H9 (cell line): ENCODE data around the gene SRGAP1. TPM values are rescaled to one million over a fixed set of nuclear protein-coding genes. Genes with fewer than 3 reads are reported as not detected.
A peak's percentile ranks its signal among the peaks of the same experiment; 100 is the strongest.

Source experiments
- DNase-seq: peaks from one replicate; pipeline ENCODE4 v3.0.0-alpha.2; 2017
- H2AFZ ChIP-seq: one replicate; pipeline ENCODE4 v1.6.1; 2013; ENCODE audit warnings: mild to moderate bottlenecking, low read length, control low read depth, moderate library complexity
- H2AK5ac ChIP-seq: 2 replicates; pipeline ENCODE4 v1.6.1; 2013; ENCODE audit warnings: low read length, control low read depth, mixed read lengths; ENCODE audit not compliant: insufficient read length
- H2BK120ac ChIP-seq: one replicate; pipeline ENCODE4 v1.6.1; 2013; ENCODE audit warnings: low read depth, mild to moderate bottlenecking, low read length, control low read depth, inconsistent platforms; ENCODE audit not compliant: poor library complexity, severe bottlenecking
- H2BK12ac ChIP-seq: 2 replicates; pipeline ENCODE4 v1.6.1; 2013; ENCODE audit warnings: low read length, control low read depth, mixed read lengths, low read depth; ENCODE audit not compliant: insufficient read length
- H2BK15ac ChIP-seq: 2 replicates; pipeline ENCODE4 v1.6.1; 2013; ENCODE audit warnings: low read depth, low read length, control low read depth
- H2BK20ac ChIP-seq: one replicate; pipeline ENCODE4 v1.6.1; 2013; ENCODE audit warnings: low read depth, mild to moderate bottlenecking, low read length, control low read depth, inconsistent platforms; ENCODE audit not compliant: poor library complexity, severe bottlenecking
- H2BK5ac ChIP-seq: 2 replicates; pipeline ENCODE4 v1.6.1; 2013; ENCODE audit warnings: low read length, control low read depth, mixed read lengths; ENCODE audit not compliant: insufficient read length
- H3K14ac ChIP-seq: 2 replicates; pipeline ENCODE4 v1.6.1; 2013; ENCODE audit warnings: low read length, control low read depth; ENCODE audit not compliant: insufficient read depth
- H3K18ac ChIP-seq: 2 replicates; pipeline ENCODE4 v1.6.1; 2013; ENCODE audit warnings: low read depth, mild to moderate bottlenecking, mixed read lengths, low read length, control low read depth; ENCODE audit not compliant: insufficient read length
- H3K23ac ChIP-seq: 2 replicates; pipeline ENCODE4 v1.6.1; 2013; ENCODE audit warnings: low read length, control low read depth, mixed read lengths, low read depth; ENCODE audit not compliant: insufficient read length
- H3K23me2 ChIP-seq: 2 replicates; pipeline ENCODE4 v1.6.1; 2013; ENCODE audit warnings: low read depth, mild to moderate bottlenecking, mixed read lengths, low read length, control low read depth; ENCODE audit not compliant: insufficient read length, poor library complexity, severe bottlenecking
- H3K27ac ChIP-seq: 2 replicates; pipeline ENCODE4 v1.5.1; 2013; ENCODE audit warnings: low read length, control low read depth, mixed read lengths, low read depth; ENCODE audit not compliant: insufficient read length
- H3K27me3 ChIP-seq: 2 replicates; pipeline ENCODE4 v1.6.1; 2013; ENCODE audit warnings: low read length, control low read depth, inconsistent platforms; ENCODE audit not compliant: insufficient read depth
- H3K4ac ChIP-seq: 2 replicates; pipeline ENCODE4 v1.6.1; 2013; ENCODE audit warnings: low read depth, mild to moderate bottlenecking, control low read depth, inconsistent platforms, low read length, moderate library complexity
- H3K4me1 ChIP-seq: 2 replicates; pipeline ENCODE4 v1.6.1; 2013; ENCODE audit warnings: low read length, control low read depth, inconsistent platforms; ENCODE audit not compliant: insufficient read depth
- H3K4me2 ChIP-seq: 2 replicates; pipeline ENCODE4 v1.6.1; 2013; ENCODE audit warnings: low read length, control low read depth, mixed read lengths; ENCODE audit not compliant: insufficient read length, insufficient read depth
- H3K56ac ChIP-seq: 2 replicates; pipeline ENCODE4 v1.6.1; 2013; ENCODE audit warnings: low read depth, mild to moderate bottlenecking, mixed read lengths, low read length, control low read depth; ENCODE audit not compliant: insufficient read length
- H3K79me1 ChIP-seq: 2 replicates; pipeline ENCODE4 v1.6.1; 2013; ENCODE audit warnings: low read depth, mild to moderate bottlenecking, moderate library complexity, low read length, control low read depth, inconsistent platforms; ENCODE audit not compliant: insufficient read depth, poor library complexity, severe bottlenecking
- H3K79me2 ChIP-seq: 2 replicates; pipeline ENCODE4 v1.6.1; 2013; ENCODE audit warnings: low read length, control low read depth, inconsistent platforms; ENCODE audit not compliant: insufficient read depth
- H3K9ac ChIP-seq: 2 replicates; pipeline ENCODE4 v1.6.1; 2013; ENCODE audit warnings: low read length, control low read depth, mixed read lengths; ENCODE audit not compliant: insufficient read length; ENCODE audit errors: extremely low read depth
- H3K9me3 ChIP-seq: one replicate; pipeline ENCODE4 v1.6.1; 2013; ENCODE audit warnings: low read depth, low read length, inconsistent platforms; ENCODE audit not compliant: control insufficient read depth
- H3T11ph ChIP-seq: one replicate; pipeline ENCODE4 v1.6.1; 2013; ENCODE audit warnings: mild to moderate bottlenecking, low read length, control low read depth, inconsistent platforms
- H4K20me1 ChIP-seq: one replicate; pipeline ENCODE4 v1.6.1; 2013; ENCODE audit not compliant: control insufficient read depth, insufficient read length, insufficient read depth
- H4K5ac ChIP-seq: 2 replicates; pipeline ENCODE4 v1.6.1; 2013; ENCODE audit warnings: low read depth, mild to moderate bottlenecking, mixed read lengths, low read length, control low read depth; ENCODE audit not compliant: insufficient read length
- H4K8ac ChIP-seq: replicated peaks from 2 replicates; pipeline ENCODE4 v1.6.1; 2013; ENCODE audit warnings: low read length, control low read depth, mixed read lengths, low read depth; ENCODE audit not compliant: insufficient read length
- H4K91ac ChIP-seq: 2 replicates; pipeline ENCODE4 v1.6.1; 2013; ENCODE audit warnings: low read depth, mild to moderate bottlenecking, moderate library complexity, mixed read lengths, low read length, control low read depth; ENCODE audit not compliant: insufficient read length
- H3K27ac Mint-ChIP-seq, 3 experiments: 2 replicates in 2 of 3; 3 replicates in 1 of 3; pipeline ENCODE4 v1.8.0; 2020 to 2021; ENCODE audit warnings: mixed read lengths in 3 of 3, mild to moderate bottlenecking in 1 of 3, moderate library complexity in 1 of 3
- H3K27me3 Mint-ChIP-seq: 2 replicates; pipeline ENCODE4 v1.8.0; 2021; ENCODE audit warnings: low read depth, mild to moderate bottlenecking, moderate library complexity, mixed read lengths
- H3K36me3 Mint-ChIP-seq, 3 experiments: 2 replicates in 2 of 3; 3 replicates in 1 of 3; pipeline ENCODE4 v1.8.0; 2020 to 2021; ENCODE audit warnings: low read depth in 3 of 3, mixed read lengths in 3 of 3; ENCODE audit not compliant: insufficient read depth in 1 of 3
- H3K4me1 Mint-ChIP-seq, 2 experiments: 2 replicates each; pipeline ENCODE4 v1.8.0; 2020; ENCODE audit warnings: mixed read lengths in 2 of 2
- H3K4me3 Mint-ChIP-seq, 2 experiments: 2 replicates in 1 of 2; 3 replicates in 1 of 2; pipeline ENCODE4 v1.8.0; 2020 to 2021; ENCODE audit warnings: mild to moderate bottlenecking in 2 of 2, mixed read lengths in 2 of 2, moderate library complexity in 1 of 2
- H3K9me3 Mint-ChIP-seq, 2 experiments: 2 replicates in 1 of 2; 3 replicates in 1 of 2; pipeline ENCODE4 v1.8.0; 2020; ENCODE audit warnings: mild to moderate bottlenecking in 2 of 2, mixed read lengths in 2 of 2, moderate library complexity in 1 of 2
- WGBS: extraction: QIAGEN DNeasy Blood & Tissue Kit; methylation state at CpG from one replicate; pipeline ENCODE4 v1.1.7; 2013; ENCODE audit warnings: missing lambda C conversion rate, low lambda C conversion rate, mixed read lengths; ENCODE audit not compliant: insufficient read length; ENCODE audit errors: extremely low coverage; 5-methylcytosine and 5-hydroxymethylcytosine counted together
- total RNA-seq: library from RNA; stranded (reverse); gene quantifications from 2 replicates; pipeline ENCODE4 v1.2.1, GENCODE V29; 2021
- TF ChIP-seq, protein P1 (sequence below): fragments of 200-600 bp; sonication (generic); conservative IDR thresholded peaks from 3 replicates; pipeline ENCODE4 v1.8.0; 2021; ENCODE audit warnings: antibody characterized with exemption, mild to moderate bottlenecking

The SRGAP1 gene
- total RNA-seq, 1 experiment from 2014 or later: 4.8 TPM

DNA sequence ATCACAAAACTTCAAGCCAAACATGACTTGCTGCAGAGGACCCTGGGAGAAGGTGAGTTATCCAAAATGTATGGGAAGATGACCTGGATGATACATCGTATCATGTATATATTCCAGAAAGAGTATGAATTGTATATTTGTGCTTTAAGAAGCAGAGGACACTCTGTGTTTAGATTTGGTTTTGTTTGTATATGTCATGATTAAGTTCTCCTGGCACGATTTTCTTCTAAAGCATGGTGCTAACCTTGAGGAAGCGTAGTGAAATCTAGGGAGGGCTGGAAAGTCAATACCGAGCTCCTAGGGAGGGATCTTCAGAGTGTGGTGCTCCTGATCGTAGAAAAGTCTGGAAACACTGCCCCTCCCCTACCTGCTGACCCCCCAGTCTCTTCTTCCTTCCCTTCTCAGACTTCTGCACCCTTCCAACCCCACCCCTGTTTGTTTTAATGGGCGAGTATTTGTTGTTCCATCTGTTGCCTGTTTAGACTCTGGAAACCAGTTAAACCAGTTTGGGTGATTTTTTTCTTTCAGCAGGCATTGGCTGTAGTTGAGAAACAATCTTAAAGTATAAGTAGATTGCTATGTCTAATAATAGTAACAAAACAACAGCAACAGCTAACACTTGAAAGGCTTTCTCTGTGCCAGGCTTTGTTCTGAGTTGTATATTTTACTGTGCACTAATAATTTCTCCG lies 236.0 kb downstream of the SRGAP1 start:
- peaks cover 20 to 23% of the 10 kb centered on the region in 2 experiments for H3K4me1 Mint-ChIP-seq
- no peak overlapping the region for H3K9ac ChIP-seq
- no CpG with 5 or more reads among the region's 7 CpGs for WGBS
- no peaks in the 10 kb centered on the region for H3K79me2 ChIP-seq
- H3K27me3 Mint-ChIP-seq: no peaks in the 10 kb centered on the region
- H2BK20ac ChIP-seq: no peak overlapping the region
- H3K27ac Mint-ChIP-seq: peak overlapping the region; percentile 12 to 50 (median 32); a peak in 4 of 7 replicates
- H2BK12ac ChIP-seq: no peak overlapping the region
- no peak overlapping the region for H2AK5ac ChIP-seq
- no peak overlapping the region for H2BK5ac ChIP-seq
- TF ChIP-seq, protein P1, sequence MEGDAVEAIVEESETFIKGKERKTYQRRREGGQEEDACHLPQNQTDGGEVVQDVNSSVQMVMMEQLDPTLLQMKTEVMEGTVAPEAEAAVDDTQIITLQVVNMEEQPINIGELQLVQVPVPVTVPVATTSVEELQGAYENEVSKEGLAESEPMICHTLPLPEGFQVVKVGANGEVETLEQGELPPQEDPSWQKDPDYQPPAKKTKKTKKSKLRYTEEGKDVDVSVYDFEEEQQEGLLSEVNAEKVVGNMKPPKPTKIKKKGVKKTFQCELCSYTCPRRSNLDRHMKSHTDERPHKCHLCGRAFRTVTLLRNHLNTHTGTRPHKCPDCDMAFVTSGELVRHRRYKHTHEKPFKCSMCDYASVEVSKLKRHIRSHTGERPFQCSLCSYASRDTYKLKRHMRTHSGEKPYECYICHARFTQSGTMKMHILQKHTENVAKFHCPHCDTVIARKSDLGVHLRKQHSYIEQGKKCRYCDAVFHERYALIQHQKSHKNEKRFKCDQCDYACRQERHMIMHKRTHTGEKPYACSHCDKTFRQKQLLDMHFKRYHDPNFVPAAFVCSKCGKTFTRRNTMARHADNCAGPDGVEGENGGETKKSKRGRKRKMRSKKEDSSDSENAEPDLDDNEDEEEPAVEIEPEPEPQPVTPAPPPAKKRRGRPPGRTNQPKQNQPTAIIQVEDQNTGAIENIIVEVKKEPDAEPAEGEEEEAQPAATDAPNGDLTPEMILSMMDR: no peak
- no peak overlapping the region for H2AFZ ChIP-seq
- no peaks in the 10 kb centered on the region; the same call in 1 of the 2 replicates for H3K4me1 ChIP-seq
- no peak overlapping the region for H3K27ac ChIP-seq
- H3K14ac ChIP-seq: no peak overlapping the region
- H3K79me1 ChIP-seq: no peaks in the 10 kb centered on the region
- no peaks in the 10 kb centered on the region for H3K23me2 ChIP-seq
- H2BK15ac ChIP-seq: no peak overlapping the region
- H3K4me2 ChIP-seq: no peak overlapping the region
- H3T11ph ChIP-seq: no peak overlapping the region
- no peak overlapping the region for H4K8ac ChIP-seq
- H3K56ac ChIP-seq: no peak overlapping the region
- H3K27me3 ChIP-seq: no peaks in the 10 kb centered on the region
- no peaks in the 10 kb centered on the region for H4K20me1 ChIP-seq
- H3K36me3 Mint-ChIP-seq: peaks cover 9 to 17% (median 10%) of the 10 kb centered on the region in 3 experiments; a peak in 6 of 7 replicates
- no peaks in the 10 kb centered on the region for H3K9me3 ChIP-seq
- no peak overlapping the region for H3K23ac ChIP-seq
- no peak overlapping the region for H3K18ac ChIP-seq
- DNase-seq: no peak
- H3K4ac ChIP-seq: no peak overlapping the region
- no peak overlapping the region for H4K5ac ChIP-seq
- H4K91ac ChIP-seq: no peak overlapping the region
- H2BK120ac ChIP-seq: no peak overlapping the region
- peaks cover 4 to 6% of the 10 kb centered on the region in 2 experiments; a peak in 4 of 5 replicates for H3K9me3 Mint-ChIP-seq
- H3K4me3 Mint-ChIP-seq: no peak overlapping the region
